ENCODE measurements around the gene CBLC. TPM values are rescaled to one million over a fixed set of nuclear protein-coding genes. Genes with fewer than 3 reads are reported as not detected.

Gene CBLC
- total RNA-seq, 1 experiment from 2014 or later = 20.5 TPM

DNA sequence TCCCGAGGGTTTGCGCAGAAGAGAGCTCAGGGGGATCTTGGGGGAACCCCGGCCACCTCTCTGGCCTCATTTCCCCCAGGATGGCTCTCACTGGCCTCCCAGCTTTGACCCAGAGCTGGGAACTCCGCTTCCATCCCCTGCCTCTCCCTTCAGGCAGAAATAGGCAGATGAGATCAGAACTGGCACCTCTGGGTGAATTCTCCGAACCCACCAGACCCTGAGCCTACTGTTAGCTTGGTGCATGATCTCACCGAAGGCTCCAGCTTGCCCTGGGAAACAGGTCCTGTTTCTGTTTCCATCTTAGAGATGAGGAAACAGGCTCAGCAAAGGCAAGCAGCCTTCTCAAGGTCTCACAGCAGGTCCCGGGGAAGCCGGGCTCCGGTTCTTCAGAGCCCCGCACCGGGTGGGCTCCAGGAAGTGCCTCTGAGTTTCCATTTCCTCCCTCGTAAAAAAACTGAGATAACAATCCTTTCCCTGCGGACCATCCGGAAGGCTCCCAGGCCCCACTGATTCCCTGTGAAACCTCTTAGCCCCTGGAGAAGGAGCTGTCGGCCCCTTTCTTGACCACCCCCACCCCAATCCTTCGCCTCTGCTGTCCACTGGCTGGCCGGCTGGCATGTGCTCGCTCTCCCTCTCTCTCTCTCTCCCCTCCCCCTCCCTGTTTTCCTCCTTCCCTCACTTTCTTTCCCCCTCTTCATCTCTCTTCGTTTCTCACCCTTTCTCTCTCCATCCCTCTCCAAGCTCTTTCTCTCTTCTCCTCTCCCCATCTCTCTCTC lies 70.5 kb downstream of the CBLC start:
- ATAC-seq = no peak
- TF ChIP-seq JAZF1 (CRISPR knock-in tag; IDR thresholded peaks at IDR 0.05) (no peak), MXD4 (CRISPR knock-in tag; IDR thresholded peaks at IDR 0.05; ENCODE audit: borderline replicate concordance) (no peak), SP1 (CRISPR knock-in tag; conservative IDR thresholded peaks at IDR 0.05) (0 out of 2 replicates have a peak, but pooled peaks have one; percentile 0), FOXJ3 (CRISPR knock-in tag; IDR thresholded peaks at IDR 0.05; ENCODE audit: borderline replicate concordance) (no peak)

DNA sequence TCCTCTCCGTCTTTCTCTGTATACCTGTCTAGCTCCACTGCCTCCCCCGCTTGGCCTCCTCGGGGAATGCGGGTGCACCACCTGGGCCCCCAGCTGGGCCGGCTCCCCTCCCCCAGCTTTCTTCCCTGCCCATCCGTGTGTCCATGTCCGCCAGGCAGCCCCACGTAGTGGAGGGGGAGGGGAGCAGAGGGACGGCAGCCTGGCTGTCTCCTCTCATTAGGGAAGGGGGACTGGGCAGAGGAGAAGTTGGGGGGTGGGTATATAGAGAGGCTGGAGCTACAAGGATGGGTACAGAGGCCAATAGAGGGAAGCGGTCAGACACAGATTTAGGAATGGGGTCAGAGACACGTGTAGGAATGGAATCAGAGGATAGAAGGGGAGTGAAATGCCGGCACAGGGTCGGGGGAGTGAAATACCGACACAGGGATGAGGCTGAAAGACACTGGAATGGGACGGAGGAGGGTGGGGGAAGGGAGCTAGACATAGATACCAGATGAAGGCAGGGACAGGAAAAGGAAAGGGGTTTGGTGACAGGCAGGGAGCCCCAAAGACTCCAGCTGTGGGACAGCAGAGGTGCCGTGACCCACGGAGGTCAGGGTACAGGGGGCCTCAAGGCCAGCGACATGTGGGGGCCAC lies 71.2 kb downstream of the CBLC start:
- CTCF ChIA-PET = interaction anchor here (0.7 to 2.4 kb wide), 14 partner anchors 9 to 278 kb away, joined by 3 to 13 read pairs (median 4); partner anchors contain the start of gene APOE
- DNase-seq (ENCODE audit: low spot score) (peak; percentile 56), ATAC-seq (no peak)
- Mint-ChIP-seq H3K27me3 (ENCODE audit: low read depth) (peaks cover 4% of the 10 kb centered on the region), H3K27ac (peak overlapping the region; percentile 99), H3K36me3 (peaks cover 3% of the 10 kb centered on the region; the same call in 1 of the 2 replicates), H3K4me1 (peaks cover 33% of the 10 kb centered on the region), H3K9me3 (no peaks in the 10 kb centered on the region), H3K4me3 (peak overlapping the region; percentile 97)
- TF ChIP-seq, protein P1, sequence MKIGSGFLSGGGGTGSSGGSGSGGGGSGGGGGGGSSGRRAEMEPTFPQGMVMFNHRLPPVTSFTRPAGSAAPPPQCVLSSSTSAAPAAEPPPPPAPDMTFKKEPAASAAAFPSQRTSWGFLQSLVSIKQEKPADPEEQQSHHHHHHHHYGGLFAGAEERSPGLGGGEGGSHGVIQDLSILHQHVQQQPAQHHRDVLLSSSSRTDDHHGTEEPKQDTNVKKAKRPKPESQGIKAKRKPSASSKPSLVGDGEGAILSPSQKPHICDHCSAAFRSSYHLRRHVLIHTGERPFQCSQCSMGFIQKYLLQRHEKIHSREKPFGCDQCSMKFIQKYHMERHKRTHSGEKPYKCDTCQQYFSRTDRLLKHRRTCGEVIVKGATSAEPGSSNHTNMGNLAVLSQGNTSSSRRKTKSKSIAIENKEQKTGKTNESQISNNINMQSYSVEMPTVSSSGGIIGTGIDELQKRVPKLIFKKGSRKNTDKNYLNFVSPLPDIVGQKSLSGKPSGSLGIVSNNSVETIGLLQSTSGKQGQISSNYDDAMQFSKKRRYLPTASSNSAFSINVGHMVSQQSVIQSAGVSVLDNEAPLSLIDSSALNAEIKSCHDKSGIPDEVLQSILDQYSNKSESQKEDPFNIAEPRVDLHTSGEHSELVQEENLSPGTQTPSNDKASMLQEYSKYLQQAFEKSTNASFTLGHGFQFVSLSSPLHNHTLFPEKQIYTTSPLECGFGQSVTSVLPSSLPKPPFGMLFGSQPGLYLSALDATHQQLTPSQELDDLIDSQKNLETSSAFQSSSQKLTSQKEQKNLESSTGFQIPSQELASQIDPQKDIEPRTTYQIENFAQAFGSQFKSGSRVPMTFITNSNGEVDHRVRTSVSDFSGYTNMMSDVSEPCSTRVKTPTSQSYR (CRISPR knock-in tag; IDR thresholded peaks at IDR 0.05) = peak; percentile 62; the same call in 1 of the 2 replicates
- TF ChIP-seq ETV6 (CRISPR knock-in tag; IDR thresholded peaks at IDR 0.05) (no peak), ZNF423 (CRISPR knock-in tag; IDR thresholded peaks at IDR 0.05) (peak; percentile 54), NFATC4 (CRISPR knock-in tag; IDR thresholded peaks at IDR 0.05) (no peak)
- POLR2A ChIA-PET = interaction anchor here (0.6 to 3.4 kb wide), 10 partner anchors 29 to 1168 kb away, joined by 3 to 17 read pairs (median 5); partner anchors contain the start of genes APOE, BCAM and TOMM40

More for the DNA sequence above, 70.5 kb downstream of the CBLC start:
- Mint-ChIP-seq H3K27me3 (ENCODE audit: low read depth) (peaks cover 6% of the 10 kb centered on the region), H3K36me3 (no peaks in the 10 kb centered on the region), H3K9me3 (no peaks in the 10 kb centered on the region), H3K27ac (peak overlapping the region; percentile 99), H3K4me3 (peak overlapping the region; percentile 97), H3K4me1 (peaks cover 33% of the 10 kb centered on the region)
- CTCF ChIA-PET = interaction anchor here (0.7 to 2.4 kb wide), 16 partner anchors 9 to 277 kb away, joined by 3 to 13 read pairs (median 4); partner anchors contain the start of gene APOE
- peak; percentile 38 for DNase-seq (ENCODE audit: low spot score)
- POLR2A ChIA-PET = interaction anchor here (0.5 to 3.4 kb wide), 11 partner anchors 29 to 1169 kb away, joined by 3 to 17 read pairs (median 4); partner anchors contain the start of genes APOE, BCAM and TOMM40

Small RNAs within 50 kb of the gene (microRNA-seq; reads per million reads assigned to microRNA genes)
- not detected for gene MIR8085 (ENCODE audit: borderline number of aligned reads)

Other genes with a start within 250 kb of the CBLC start
- not detected in 3 replicates for gene CEACAM20, start 248.2 kb upstream of the CBLC start, total RNA-seq (2021)
- not detected in 3 replicates for gene IGSF23, start 164.3 kb upstream of the CBLC start, total RNA-seq (2021)
- gene PVR, start 134.0 kb upstream of the CBLC start, total RNA-seq (2021) = 13.7 to 15.9 TPM (median 15.0 TPM) in 3 replicates
- gene CEACAM19, start 106.4 kb upstream of the CBLC start, total RNA-seq (2021) = 1.9 to 2.9 TPM (median 2.3 TPM) in 3 replicates
- not detected in 3 replicates for gene CEACAM16, start 78.7 kb upstream of the CBLC start, total RNA-seq (2021)
- 4.6 to 7.8 TPM (median 5.6 TPM) in 3 replicates for gene BCL3, start 29.2 kb upstream of the CBLC start, total RNA-seq (2021)
- 73.1 to 89.5 TPM (median 80.0 TPM) in 3 replicates for gene BCAM, start 31.2 kb downstream of the CBLC start, total RNA-seq (2021)
- gene NECTIN2, start 68.4 kb downstream of the CBLC start, total RNA-seq (2021) = 164 to 170 TPM (median 168 TPM) in 3 replicates
- gene TOMM40, start 113.4 kb downstream of the CBLC start, total RNA-seq (2021) = 166 to 221 TPM (median 181 TPM) in 3 replicates
- 815 to 837 TPM (median 824 TPM) in 3 replicates for gene APOE, start 127.9 kb downstream of the CBLC start, total RNA-seq (2021)
- 76.2 to 101 TPM (median 86.5 TPM) in 3 replicates for gene APOC1, start 136.7 kb downstream of the CBLC start, total RNA-seq (2021)
- gene APOC4, start 164.3 kb downstream of the CBLC start, total RNA-seq (2021) = not detected in 3 replicates
- 0.66 to 0.81 TPM in 2 of 3 replicates, not detected in the other for gene APOC2, start 168.2 kb downstream of the CBLC start, total RNA-seq (2021)
- gene CLPTM1, start 177.5 kb downstream of the CBLC start, total RNA-seq (2021) = 75.9 to 85.6 TPM (median 76.4 TPM) in 3 replicates
- 8.9 to 10.6 TPM (median 9.9 TPM) in 3 replicates for gene RELB, start 223.6 kb downstream of the CBLC start, total RNA-seq (2021)